ENCODE results near the gene LTA4H. TPM values are rescaled to one million over a fixed set of nuclear protein-coding genes. Genes with fewer than 3 reads are reported as not detected.

Gene LTA4H
- total RNA-seq, 1 donor from 2014 or later = 124 TPM

- no peaks in the 10 kb centered on the region for H3K36me3 Mint-ChIP-seq (ENCODE audit: low read depth)
These were observed 43.1 kb upstream of the LTA4H start for GRCh38 chr12:96078231-96079135.

GRCh38 chr12:96077081-96077480, 41.7 kb upstream of the LTA4H start:
- ATAC-seq (ENCODE audit: low read depth) = no peak
- ChIA-PET CTCF (no interaction called here), POLR2A (no interaction called here)
- no peak for DNase-seq
- intact Hi-C loops (cut with micrococcal nuclease) = no loop called here
- no peak overlapping the region for H3K4me3 Mint-ChIP-seq
- H3K27ac Mint-ChIP-seq = no peak overlapping the region
- no peak for TF ChIP-seq CTCF (IDR thresholded peaks at IDR 0.05)
- no peaks in the 10 kb centered on the region for H3K9me3 Mint-ChIP-seq
- peaks cover 1% of the 10 kb centered on the region for H3K27me3 Mint-ChIP-seq
- no peaks in the 10 kb centered on the region for H3K36me3 Mint-ChIP-seq (ENCODE audit: low read depth)
- peaks cover 13% of the 10 kb centered on the region for H3K4me1 Mint-ChIP-seq

More at GRCh38 chr12:96078231-96079135, 43.1 kb upstream of the LTA4H start:
- no peak for TF ChIP-seq CTCF (IDR thresholded peaks at IDR 0.05)
- ChIA-PET CTCF (no interaction called here), POLR2A (no interaction called here)
- intact Hi-C loops (cut with micrococcal nuclease) = no loop called here
- ATAC-seq (ENCODE audit: low read depth) = no peak
- H3K27me3 Mint-ChIP-seq = peaks cover 1% of the 10 kb centered on the region
- no peaks in the 10 kb centered on the region for H3K9me3 Mint-ChIP-seq
- no peak overlapping the region for H3K27ac Mint-ChIP-seq
- H3K4me3 Mint-ChIP-seq = no peak overlapping the region
- H3K4me1 Mint-ChIP-seq = peaks cover 3% of the 10 kb centered on the region
- DNase-seq = no peak

GRCh38 chr12:96075560-96075959, 40.2 kb upstream of the LTA4H start:
- Mint-ChIP-seq H3K4me1 (peaks cover 21% of the 10 kb centered on the region), H3K27me3 (peaks cover 1% of the 10 kb centered on the region), H3K4me3 (no peak overlapping the region), H3K27ac (no peak overlapping the region), H3K36me3 (ENCODE audit: low read depth) (no peaks in the 10 kb centered on the region), H3K9me3 (no peaks in the 10 kb centered on the region)
- no peak for ATAC-seq (ENCODE audit: low read depth)
- no peak for DNase-seq
- POLR2A ChIA-PET = no interaction called here
- no peak for TF ChIP-seq CTCF (IDR thresholded peaks at IDR 0.05)
- CTCF ChIA-PET = no interaction called here
- intact Hi-C loops (cut with micrococcal nuclease) = no loop called here

GRCh38 chr12:96073346-96074330, 38.3 kb upstream of the LTA4H start:
- Mint-ChIP-seq H3K4me1 (peaks cover 25% of the 10 kb centered on the region), H3K36me3 (ENCODE audit: low read depth) (no peaks in the 10 kb centered on the region), H3K27ac (no peak overlapping the region), H3K27me3 (peaks cover 1% of the 10 kb centered on the region), H3K4me3 (no peak overlapping the region), H3K9me3 (peaks cover 2% of the 10 kb centered on the region)
- DNase-seq (no peak), ATAC-seq (ENCODE audit: low read depth) (no peak)
- ChIA-PET POLR2A (interaction anchor here (0.7 to 1.0 kb wide), 2 partner anchors 122 to 333 kb away, joined by 3 read pairs; no protein-coding TSS in a partner anchor), CTCF (interaction anchor here (2.3 kb wide), 1 partner anchor 141 kb away, joined by 11 read pairs; no protein-coding TSS in a partner anchor)
- intact Hi-C loops (cut with micrococcal nuclease) = no loop called here
- TF ChIP-seq CTCF (IDR thresholded peaks at IDR 0.05) = no peak

Data from activated B cell treated with CpG ODN at 0.5 μM for 24 hours (primary cell).